ENCODE results near the gene NELL2. TPM values are rescaled to one million over a fixed set of nuclear protein-coding genes. Genes with fewer than 3 reads are reported as not detected.

NELL2 gene
- total RNA-seq, 1 experiment from 2014 or later: 1.1 TPM

- TF ChIP-seq CTCF (IDR thresholded peaks at IDR 0.05 in 2 of 3, conservative IDR thresholded peaks at IDR 0.05 in 1 of 3; ENCODE audit: borderline replicate concordance in 1 of 3, insufficient read depth in 1 of 3, low read depth in 2 of 3, low read length in 2 of 3) (no peak), ZBTB33 (IDR thresholded peaks at IDR 0.05; ENCODE audit: extremely low read depth, insufficient replicate concordance, low read length) (no peak), ZFX (IDR thresholded peaks at IDR 0.05) (no peak), MAX (IDR thresholded peaks at IDR 0.05) (no peak), EGR1 (IDR thresholded peaks at IDR 0.05; ENCODE audit: low read depth) (no peak), CBX3 (IDR thresholded peaks at IDR 0.05; ENCODE audit: low read depth) (no peak), YY1 (IDR thresholded peaks at IDR 0.05; ENCODE audit: extremely low read depth, insufficient replicate concordance, low read depth, low read length) (no peak)
Observed at GRCh38 chr12:44673811-44674210, 202.3 kb downstream of the NELL2 start (continued).

GRCh38 chr12:44672042-44672441 is 204.1 kb downstream of the NELL2 start:
- no peak overlapping the region for H3K9ac ChIP-seq (ENCODE audit: low read length)
- no peak for TF ChIP-seq JUND (IDR thresholded peaks at IDR 0.05)
- TF ChIP-seq MAX (IDR thresholded peaks at IDR 0.05): no peak
- no peak for TF ChIP-seq EZH2 (IDR thresholded peaks at IDR 0.05)
- no peak for TF ChIP-seq CBX3 (IDR thresholded peaks at IDR 0.05; ENCODE audit: low read depth)
- no peak for TF ChIP-seq REST (IDR thresholded peaks at IDR 0.05; ENCODE audit: low read depth)
- no peak for TF ChIP-seq SP1 (IDR thresholded peaks at IDR 0.05; ENCODE audit: low read depth)
- TF ChIP-seq RAD21 (IDR thresholded peaks at IDR 0.05; ENCODE audit: low read depth): no peak
- TF ChIP-seq YY1 (IDR thresholded peaks at IDR 0.05; ENCODE audit: extremely low read depth, insufficient replicate concordance, low read depth, low read length): no peak
- TF ChIP-seq CEBPB (IDR thresholded peaks at IDR 0.05; ENCODE audit: low read depth): no peak
- TF ChIP-seq EZH2phosphoT487 (IDR thresholded peaks at IDR 0.05; ENCODE audit: borderline replicate concordance): no peak
- TF ChIP-seq ZBTB33 (IDR thresholded peaks at IDR 0.05; ENCODE audit: extremely low read depth, insufficient replicate concordance, low read length): no peak
- TF ChIP-seq ZNF274 (IDR thresholded peaks at IDR 0.05; ENCODE audit: low read depth, low read length): no peak

More at GRCh38 chr12:44672042-44672441, 204.1 kb downstream of the NELL2 start:
- ATAC-seq (no peak), DNase-seq (ENCODE audit: low read depth, low spot score) (no peak)
- intact Hi-C loops (cut with micrococcal nuclease): no loop called here
- POLR2A ChIA-PET: no interaction called here
- RAD21 ChIA-PET (ENCODE audit: low non-redundant PET in 1 of 2, low total read pairs in 2 of 2, uncharacterized antibody in 2 of 2, unreplicated experiment in 2 of 2): no interaction called here
- Histone ChIP-seq H3K27me3 (ENCODE audit: insufficient read depth, low read length) (no peaks in the 10 kb centered on the region), H3K9me2 (ENCODE audit: insufficient read depth) (no peaks in the 10 kb centered on the region), H4K20me1 (ENCODE audit: insufficient read depth) (no peaks in the 10 kb centered on the region), H3K36me3 (ENCODE audit: control insufficient read depth in 1 of 2, insufficient read depth in 2 of 2, low read length in 2 of 2) (no peaks in the 10 kb centered on the region), H3K4me1 (ENCODE audit: control insufficient read depth in 1 of 2, insufficient read depth in 2 of 2, low read length in 2 of 2) (no peaks in the 10 kb centered on the region), H3K9me3 (ENCODE audit: control insufficient read depth in 1 of 2, insufficient read depth in 1 of 2, low read depth in 1 of 2, low read length in 2 of 2) (no peaks in the 10 kb centered on the region), H2AFZ (ENCODE audit: low read depth, low read length, poor library complexity, severe bottlenecking) (no peak overlapping the region), H3K4me3 (replicated peaks in 1 of 2; ENCODE audit: low read depth in 1 of 2, low read length in 2 of 2) (no peak overlapping the region), H3K4me2 (ENCODE audit: low read length) (no peak overlapping the region), H3K27ac (ENCODE audit: low read depth, low read length) (no peak overlapping the region), H3K79me2 (ENCODE audit: insufficient read depth, low read length) (no peaks in the 10 kb centered on the region)
- CTCF ChIA-PET: no interaction called here
- BruUV-seq (replicated peaks): no TSS peak

All from HCT116 (cell line).